Measurements from ENCODE around the gene MAVS. TPM values are rescaled to one million over a fixed set of nuclear protein-coding genes. Genes with fewer than 3 reads are reported as not detected.

Gene MAVS
- total RNA-seq, 3 donors from 2014 or later, result 23.3 to 32.3 (median 24.6) TPM

DNA sequence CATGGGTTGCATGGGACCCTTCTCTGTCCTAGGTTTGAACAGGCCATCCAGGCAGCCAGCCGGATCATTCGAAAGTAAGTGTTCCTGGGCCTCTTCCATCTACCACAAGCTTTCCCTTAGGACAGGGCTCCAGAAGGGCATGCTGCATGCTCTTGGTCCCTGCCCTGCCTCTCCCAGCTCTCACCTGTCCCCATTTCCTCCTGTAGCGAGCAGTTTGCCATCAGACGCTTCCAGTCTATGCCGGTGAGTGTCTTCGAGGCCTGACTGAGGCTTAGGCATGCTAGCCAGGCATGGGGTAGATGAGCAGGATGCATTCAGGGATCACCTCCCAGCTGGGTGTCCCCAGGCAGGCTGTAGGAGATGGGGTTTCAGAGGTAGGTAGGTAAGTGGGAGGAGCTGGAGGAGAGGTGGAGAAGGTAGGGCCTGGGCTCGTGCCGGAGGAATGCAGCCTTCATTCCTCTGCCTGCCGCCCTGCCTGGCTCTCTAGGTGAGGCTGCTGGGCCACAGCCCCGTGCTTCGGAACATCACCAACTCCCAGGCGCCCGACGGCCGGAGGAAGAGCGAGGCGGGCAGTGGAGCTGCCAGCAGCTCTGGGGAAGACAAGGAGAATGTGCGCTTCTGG, 46.3 kb upstream of the MAVS start:
- intact Hi-C loops (cut with DNase I; ENCODE audit: low total_unique reads), result no loop called here
- H3K27ac ChIP-seq, result peak overlapping the region in 1 of 2 donors; percentile 91

DNA sequence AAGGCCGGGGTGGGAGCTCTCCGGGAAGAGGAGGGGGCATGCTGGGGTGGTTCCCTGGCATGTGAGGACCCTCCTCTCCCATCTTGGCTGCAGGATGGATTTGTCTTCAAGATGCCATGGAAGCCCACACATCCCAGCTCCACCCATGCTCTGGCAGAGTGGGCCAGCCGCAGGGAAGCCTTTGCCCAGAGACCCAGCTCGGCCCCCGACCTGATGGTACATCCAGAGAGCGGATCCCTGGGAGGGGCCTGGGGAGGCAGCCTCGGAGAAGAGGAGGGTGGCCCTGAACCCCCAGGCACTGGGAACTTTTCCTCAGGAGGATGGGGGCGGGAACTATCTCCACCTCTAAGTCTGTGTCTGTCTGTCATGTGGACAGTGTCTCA, 45.8 kb upstream of the MAVS start:
- Histone ChIP-seq H3K4me1 (peaks cover 1 to 12% of the 10 kb centered on the region in 2 donors), H3K36me3 (no peaks in the 10 kb centered on the region), H3K27me3 (no peaks in the 10 kb centered on the region), H3K9me3 (no peaks in the 10 kb centered on the region), H3K4me3 (no peak overlapping the region), H3K27ac (peak overlapping the region; percentile 91 to 95)
- TF ChIP-seq POLR2AphosphoS5 (IDR thresholded peaks at IDR 0.05) (no peak), POLR2A (IDR thresholded peaks at IDR 0.05) (no peak)
- TF ChIP-seq, protein P1, sequence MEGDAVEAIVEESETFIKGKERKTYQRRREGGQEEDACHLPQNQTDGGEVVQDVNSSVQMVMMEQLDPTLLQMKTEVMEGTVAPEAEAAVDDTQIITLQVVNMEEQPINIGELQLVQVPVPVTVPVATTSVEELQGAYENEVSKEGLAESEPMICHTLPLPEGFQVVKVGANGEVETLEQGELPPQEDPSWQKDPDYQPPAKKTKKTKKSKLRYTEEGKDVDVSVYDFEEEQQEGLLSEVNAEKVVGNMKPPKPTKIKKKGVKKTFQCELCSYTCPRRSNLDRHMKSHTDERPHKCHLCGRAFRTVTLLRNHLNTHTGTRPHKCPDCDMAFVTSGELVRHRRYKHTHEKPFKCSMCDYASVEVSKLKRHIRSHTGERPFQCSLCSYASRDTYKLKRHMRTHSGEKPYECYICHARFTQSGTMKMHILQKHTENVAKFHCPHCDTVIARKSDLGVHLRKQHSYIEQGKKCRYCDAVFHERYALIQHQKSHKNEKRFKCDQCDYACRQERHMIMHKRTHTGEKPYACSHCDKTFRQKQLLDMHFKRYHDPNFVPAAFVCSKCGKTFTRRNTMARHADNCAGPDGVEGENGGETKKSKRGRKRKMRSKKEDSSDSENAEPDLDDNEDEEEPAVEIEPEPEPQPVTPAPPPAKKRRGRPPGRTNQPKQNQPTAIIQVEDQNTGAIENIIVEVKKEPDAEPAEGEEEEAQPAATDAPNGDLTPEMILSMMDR (IDR thresholded peaks at IDR 0.05), result no peak
- no peak for DNase-seq (ENCODE audit: low spot score in 2 of 2)
- intact Hi-C loops (cut with DNase I; ENCODE audit: low total_unique reads), result no loop called here

More for the DNA sequence above, 46.3 kb upstream of the MAVS start:
- DNase-seq (ENCODE audit: low spot score in 2 of 2), result no peak
- Histone ChIP-seq H3K36me3 (no peaks in the 10 kb centered on the region), H3K9me3 (no peaks in the 10 kb centered on the region), H3K4me3 (no peak overlapping the region), H3K27me3 (no peaks in the 10 kb centered on the region), H3K4me1 (peaks cover 0 to 12% of the 10 kb centered on the region in 2 donors)
- TF ChIP-seq POLR2AphosphoS5 (IDR thresholded peaks at IDR 0.05), result no peak

DNA sequence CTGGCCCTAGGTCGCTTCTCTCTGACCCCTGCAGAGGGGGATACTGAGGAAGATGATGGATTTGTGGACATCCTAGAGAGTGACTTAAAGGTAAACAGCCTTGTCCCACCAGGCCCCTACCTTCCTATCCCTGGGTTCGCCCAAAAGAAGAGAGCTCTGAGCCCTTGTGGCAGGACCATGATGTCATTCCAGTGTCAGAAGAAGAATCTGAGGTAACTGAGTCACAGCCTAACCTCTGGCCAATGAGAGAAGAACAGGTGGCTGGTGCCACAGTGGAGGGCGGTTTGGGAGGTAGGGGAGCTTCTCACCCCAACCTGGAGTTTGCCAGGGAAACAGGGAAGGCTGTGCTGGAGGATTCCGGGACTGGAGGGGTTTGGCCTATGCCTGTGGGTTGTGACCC, 45.3 kb upstream of the MAVS start:
- no peak overlapping the region for H3K4me3 ChIP-seq
- H3K27ac ChIP-seq, result peak overlapping the region; percentile 91 to 95
- intact Hi-C loops (cut with DNase I; ENCODE audit: low total_unique reads), result no loop called here
- DNase-seq (ENCODE audit: low spot score in 2 of 2), result no peak
- TF ChIP-seq, protein P1 (IDR thresholded peaks at IDR 0.05), result no peak
- no peak for TF ChIP-seq POLR2A (IDR thresholded peaks at IDR 0.05)
- TF ChIP-seq POLR2AphosphoS5 (IDR thresholded peaks at IDR 0.05), result no peak
- no peaks in the 10 kb centered on the region for H3K27me3 ChIP-seq
- no peaks in the 10 kb centered on the region for H3K36me3 ChIP-seq
- peaks cover 5 to 12% of the 10 kb centered on the region in 2 donors for H3K4me1 ChIP-seq
- peaks cover 0 to 2% of the 10 kb centered on the region in 2 donors for H3K9me3 ChIP-seq

DNA sequence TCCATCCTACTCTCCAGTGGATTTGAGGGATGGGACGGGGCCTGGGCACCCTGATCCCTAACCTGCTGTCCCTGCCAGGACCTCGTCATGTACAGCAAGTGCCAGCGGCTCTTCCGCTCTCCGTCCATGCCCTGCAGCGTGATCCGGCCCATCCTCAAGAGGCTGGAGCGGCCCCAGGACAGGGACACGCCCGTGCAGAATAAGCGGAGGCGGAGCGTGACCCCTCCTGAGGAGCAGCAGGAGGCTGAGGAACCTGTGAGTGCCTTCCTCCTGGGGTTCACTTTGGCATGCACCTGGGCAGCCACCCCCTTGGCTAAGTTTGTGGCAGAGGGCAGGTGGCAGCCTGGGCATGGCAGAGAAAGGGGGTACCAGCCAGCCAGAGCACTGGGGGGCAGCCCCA, 44.8 kb upstream of the MAVS start:
- peak overlapping the region; percentile 91 to 95 for H3K27ac ChIP-seq
- H3K36me3 ChIP-seq, result no peaks in the 10 kb centered on the region

DNA sequence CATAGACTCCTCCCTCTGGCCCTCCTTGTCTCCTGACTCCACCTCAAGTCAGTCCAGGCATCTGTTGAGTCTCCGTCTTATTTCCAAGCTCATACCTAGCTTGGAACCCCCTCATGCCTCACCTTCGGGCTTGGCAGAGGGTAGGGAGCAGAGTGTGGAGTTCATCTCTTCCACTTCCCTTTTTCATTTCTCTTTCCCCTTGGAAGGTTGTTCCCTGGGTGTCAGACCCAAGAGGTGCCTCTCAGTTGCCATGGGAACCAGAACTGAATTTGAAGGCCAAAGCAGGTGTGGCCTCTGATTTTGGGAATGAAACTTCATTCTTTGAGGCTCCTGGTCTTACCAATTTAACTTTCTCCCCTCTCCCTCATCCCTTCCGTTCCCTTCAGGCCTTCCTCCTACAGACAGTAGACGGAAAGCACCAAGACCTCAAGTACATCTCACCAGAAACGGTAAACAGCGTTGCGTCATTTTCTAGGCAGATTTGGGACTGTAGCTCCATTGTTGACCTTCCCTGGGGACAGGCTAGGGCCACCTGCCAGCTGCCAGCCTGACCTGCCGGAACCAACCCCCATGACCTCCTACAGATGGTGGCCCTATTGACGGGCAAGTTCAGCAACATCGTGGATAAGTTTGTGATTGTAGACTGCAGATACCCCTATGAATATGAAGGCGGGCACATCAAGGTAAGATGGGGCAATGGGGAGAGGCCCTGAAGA, 44.0 kb upstream of the MAVS start:
- Histone ChIP-seq H3K9me3 (peaks cover 0 to 3% of the 10 kb centered on the region in 2 donors), H3K36me3 (no peaks in the 10 kb centered on the region), H3K4me1 (peaks cover 9 to 17% of the 10 kb centered on the region in 2 donors), H3K27ac (peak overlapping the region; percentile 91 to 95), H3K27me3 (no peaks in the 10 kb centered on the region), H3K4me3 (no peak overlapping the region)
- intact Hi-C loops (cut with DNase I; ENCODE audit: low total_unique reads), result no loop called here
- peak in 2 of 3 donors; percentile 37 to 61 for TF ChIP-seq POLR2AphosphoS5 (IDR thresholded peaks at IDR 0.05)
- TF ChIP-seq POLR2A (IDR thresholded peaks at IDR 0.05), result no peak
- peak in 1 of 2 donors; percentile 62 for DNase-seq (ENCODE audit: low spot score in 2 of 2)

More for the DNA sequence above, 44.8 kb upstream of the MAVS start:
- TF ChIP-seq POLR2AphosphoS5 (IDR thresholded peaks at IDR 0.05), result no peak
- TF ChIP-seq, protein P1 (IDR thresholded peaks at IDR 0.05), result no peak
- no peak for TF ChIP-seq POLR2A (IDR thresholded peaks at IDR 0.05)
- intact Hi-C loops (cut with DNase I; ENCODE audit: low total_unique reads), result no loop called here
- H3K27me3 ChIP-seq, result no peaks in the 10 kb centered on the region
- no peak for DNase-seq (ENCODE audit: low spot score in 2 of 2)
- peaks cover 5 to 13% of the 10 kb centered on the region in 2 donors for H3K4me1 ChIP-seq
- H3K4me3 ChIP-seq, result no peak overlapping the region
- peaks cover 0 to 3% of the 10 kb centered on the region in 2 donors for H3K9me3 ChIP-seq

DNA sequence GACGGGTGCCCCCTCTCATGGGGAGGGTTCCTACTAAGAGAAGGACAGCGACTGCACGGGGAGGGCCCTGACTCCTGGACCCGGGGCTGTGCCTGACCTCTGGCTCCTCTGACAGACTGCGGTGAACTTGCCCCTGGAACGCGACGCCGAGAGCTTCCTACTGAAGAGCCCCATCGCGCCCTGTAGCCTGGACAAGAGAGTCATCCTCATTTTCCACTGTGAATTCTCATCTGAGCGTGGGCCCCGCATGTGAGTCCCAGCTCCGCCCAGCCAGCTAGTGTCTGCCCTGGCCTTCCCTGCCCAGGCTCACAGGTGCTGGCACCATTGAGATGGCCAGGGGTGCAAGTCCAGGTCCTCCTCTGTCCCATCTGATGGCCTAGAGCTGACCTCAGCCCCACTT, 43.3 kb upstream of the MAVS start:
- Histone ChIP-seq H3K4me1 (peaks cover 9 to 20% of the 10 kb centered on the region in 2 donors), H3K36me3 (no peaks in the 10 kb centered on the region)

More for the DNA sequence above, 43.3 kb upstream of the MAVS start:
- H3K27ac ChIP-seq, result peak overlapping the region; percentile 91 to 95
- H3K9me3 ChIP-seq, result peaks cover 0 to 3% of the 10 kb centered on the region in 2 donors
- TF ChIP-seq, protein P1 (IDR thresholded peaks at IDR 0.05), result no peak
- no peak for TF ChIP-seq POLR2A (IDR thresholded peaks at IDR 0.05)
- no peak for DNase-seq (ENCODE audit: low spot score in 2 of 2)
- intact Hi-C loops (cut with DNase I; ENCODE audit: low total_unique reads), result no loop called here
- no peak overlapping the region for H3K4me3 ChIP-seq
- no peaks in the 10 kb centered on the region for H3K27me3 ChIP-seq
